T-helper 1 cell treated with Interleukin-12 subunit alpha and Interleukin-12 subunit beta and Interleukin-4 antibody, amounts not matched to agents 30 μg/mL and 1 μg/mL, for 36 hours (primary cell): ENCODE data around the gene HIP1.
A peak's percentile ranks its signal among the peaks of the same experiment; 100 is the strongest.
"Not testable (repeated sequence)": the region's sequence is repeated elsewhere in the genome, so short reads cannot be mapped to it uniquely, and the experiment has no call there.

ENCODE experiments used
- H3K27ac Mint-ChIP-seq: one replicate; pipeline ENCODE4 v1.8.0; 2021; ENCODE audit warnings: mild to moderate bottlenecking, mixed read lengths
- H3K27me3 Mint-ChIP-seq: one replicate; pipeline ENCODE4 v1.8.0; 2021; ENCODE audit warnings: low read depth, mixed read lengths
- H3K36me3 Mint-ChIP-seq: one replicate; pipeline ENCODE4 v1.8.0; 2021; ENCODE audit warnings: low read depth, mixed read lengths
- H3K4me1 Mint-ChIP-seq: one replicate; pipeline ENCODE4 v1.8.0; 2021; ENCODE audit warnings: low read depth, mixed read lengths
- H3K4me3 Mint-ChIP-seq: one replicate; pipeline ENCODE4 v1.8.0; 2021; ENCODE audit warnings: mild to moderate bottlenecking, moderate library complexity, mixed read lengths
- H3K9me3 Mint-ChIP-seq: one replicate; pipeline ENCODE4 v1.8.0; 2021; ENCODE audit warnings: mixed read lengths

Gene HIP1

DNA sequence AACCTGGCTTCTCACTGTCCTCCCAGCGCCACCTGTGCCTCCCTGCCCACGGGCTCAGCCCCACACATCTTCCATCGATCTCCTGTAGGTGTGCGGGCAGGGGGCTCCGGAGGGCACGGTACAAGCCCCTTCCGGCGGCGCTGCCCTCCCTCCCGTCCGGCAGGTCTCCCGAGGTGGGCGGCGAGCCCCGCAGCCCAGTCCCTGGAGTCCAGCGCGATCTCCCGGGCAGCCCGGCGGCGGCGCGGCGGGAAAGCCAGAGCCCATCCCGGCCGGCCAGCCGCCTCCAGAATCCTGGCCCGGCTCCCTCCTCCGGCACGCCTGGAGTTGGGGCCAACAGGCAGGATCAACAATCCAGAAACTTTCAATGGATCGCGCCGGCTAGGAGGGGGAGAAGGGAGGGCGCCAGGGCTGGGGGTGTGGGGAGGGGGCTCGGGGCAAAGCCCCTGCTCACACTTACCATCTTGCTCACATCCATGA lies 100.1 kb downstream of the HIP1 start:
- peaks cover 1% of the 10 kb centered on the region for H3K36me3 Mint-ChIP-seq
- H3K27ac Mint-ChIP-seq = no peak overlapping the region
- H3K4me1 Mint-ChIP-seq = peaks cover 2% of the 10 kb centered on the region
- no peak overlapping the region for H3K4me3 Mint-ChIP-seq
- H3K27me3 Mint-ChIP-seq = peaks cover 42% of the 10 kb centered on the region
- H3K9me3 Mint-ChIP-seq = no peaks in the 10 kb centered on the region

DNA sequence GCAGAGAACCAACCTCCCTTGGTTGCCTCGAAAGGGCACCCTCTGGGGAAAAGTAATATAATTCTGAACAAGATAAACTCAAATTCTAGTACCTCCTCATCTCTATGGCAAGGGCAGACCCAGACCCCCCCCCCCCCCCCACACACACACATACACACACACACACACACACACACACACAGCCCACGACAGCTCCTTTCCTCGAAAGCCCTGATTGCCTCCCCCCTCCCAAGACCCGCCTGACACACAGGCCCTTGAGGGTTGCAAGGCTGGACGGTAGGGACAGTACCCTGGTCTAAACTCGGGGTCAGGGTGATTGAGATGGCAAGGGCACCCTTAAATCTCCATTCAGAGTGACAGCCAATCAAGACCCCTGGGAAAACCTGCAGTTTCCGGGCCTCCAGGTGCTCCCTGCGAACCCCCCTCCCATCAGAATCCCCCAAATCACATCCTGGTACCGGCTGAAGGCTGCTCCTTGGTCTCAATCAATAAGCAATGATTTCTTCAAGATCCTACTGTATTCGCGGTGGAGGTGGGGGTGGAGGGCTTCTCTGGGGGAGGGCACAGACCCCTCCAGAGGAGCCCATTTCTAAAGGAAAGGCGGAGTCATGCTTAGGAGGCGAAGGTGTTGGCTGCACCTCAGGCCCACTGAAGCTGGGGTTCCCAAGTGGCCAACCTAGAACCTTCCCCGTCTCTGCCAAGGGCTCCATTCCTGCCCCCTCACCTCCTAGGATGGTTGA lies 100.7 kb downstream of the HIP1 start:
- Mint-ChIP-seq H3K36me3 (peaks cover 1% of the 10 kb centered on the region), H3K27me3 (peaks cover 42% of the 10 kb centered on the region), H3K27ac (no peak overlapping the region), H3K4me3 (peak overlapping the region; percentile 7), H3K9me3 (no peaks in the 10 kb centered on the region), H3K4me1 (peaks cover 2% of the 10 kb centered on the region)

- H3K27me3 Mint-ChIP-seq = peaks cover 36% of the 10 kb centered on the region
- no peak overlapping the region for H3K27ac Mint-ChIP-seq
- H3K36me3 Mint-ChIP-seq = peaks cover 1% of the 10 kb centered on the region
- peaks cover 2% of the 10 kb centered on the region for H3K4me1 Mint-ChIP-seq
- H3K4me3 Mint-ChIP-seq = no peak overlapping the region
- H3K9me3 Mint-ChIP-seq = no peaks in the 10 kb centered on the region
These were observed 103.7 kb downstream of the HIP1 start for GRCh38 chr7:75635036-75635435.

DNA sequence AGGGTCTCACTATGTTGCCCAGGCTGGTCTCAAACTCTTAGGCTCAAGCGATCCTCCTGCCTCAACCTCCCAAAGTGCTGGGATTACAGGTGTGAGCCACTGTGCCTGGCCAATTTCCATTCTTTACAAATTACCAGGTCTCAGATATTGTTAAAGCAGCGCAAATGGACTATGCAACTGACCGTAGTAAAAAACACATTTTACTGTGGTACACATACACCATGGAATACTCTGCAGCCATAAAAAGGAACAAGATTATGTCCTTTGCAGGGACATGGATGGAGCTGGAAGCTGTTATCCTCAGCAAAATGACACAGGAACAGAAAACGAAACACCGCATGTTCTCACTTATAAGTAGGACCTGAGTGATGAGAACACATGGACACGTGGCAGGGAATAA lies 106.2 kb downstream of the HIP1 start:
- H3K4me1 Mint-ChIP-seq, H3K36me3 Mint-ChIP-seq, H3K27ac Mint-ChIP-seq, H3K4me3 Mint-ChIP-seq: not testable (repeated sequence)
- Mint-ChIP-seq H3K9me3 (peaks cover 10% of the 10 kb centered on the region), H3K27me3 (peaks cover 18% of the 10 kb centered on the region)

DNA sequence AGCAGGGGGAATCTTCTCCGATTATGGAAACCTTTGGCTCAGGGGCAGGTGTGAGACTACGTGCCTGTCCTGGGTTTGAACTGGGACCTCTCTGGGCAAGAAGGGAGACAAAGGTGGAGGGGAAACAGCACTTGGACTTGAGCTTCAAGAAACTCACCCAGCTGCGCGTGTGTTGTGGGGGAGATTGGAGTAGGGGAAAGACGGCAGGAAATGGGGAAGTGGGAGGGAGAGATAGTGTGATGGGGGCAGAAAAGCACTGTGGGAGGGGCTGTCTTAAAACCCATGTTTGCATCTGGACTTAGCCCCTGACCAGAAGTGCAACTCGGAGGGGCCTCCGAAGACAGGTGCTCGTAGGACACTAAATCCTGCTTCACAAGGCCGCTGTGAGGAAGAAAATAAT lies 107.0 kb downstream of the HIP1 start:
- Mint-ChIP-seq H3K9me3 (peaks cover 14% of the 10 kb centered on the region), H3K36me3 (no peaks in the 10 kb centered on the region), H3K4me1 (no peaks in the 10 kb centered on the region), H3K27ac (no peak overlapping the region), H3K27me3 (peaks cover 11% of the 10 kb centered on the region), H3K4me3 (no peak overlapping the region)

GRCh38 chr7:75630549-75630948 lies 108.2 kb downstream of the HIP1 start:
- H3K27ac Mint-ChIP-seq = no peak overlapping the region
- peaks cover 11% of the 10 kb centered on the region for H3K27me3 Mint-ChIP-seq
- H3K4me3 Mint-ChIP-seq = no peak overlapping the region
- H3K9me3 Mint-ChIP-seq = peaks cover 16% of the 10 kb centered on the region
- no peaks in the 10 kb centered on the region for H3K4me1 Mint-ChIP-seq
- no peaks in the 10 kb centered on the region for H3K36me3 Mint-ChIP-seq

DNA sequence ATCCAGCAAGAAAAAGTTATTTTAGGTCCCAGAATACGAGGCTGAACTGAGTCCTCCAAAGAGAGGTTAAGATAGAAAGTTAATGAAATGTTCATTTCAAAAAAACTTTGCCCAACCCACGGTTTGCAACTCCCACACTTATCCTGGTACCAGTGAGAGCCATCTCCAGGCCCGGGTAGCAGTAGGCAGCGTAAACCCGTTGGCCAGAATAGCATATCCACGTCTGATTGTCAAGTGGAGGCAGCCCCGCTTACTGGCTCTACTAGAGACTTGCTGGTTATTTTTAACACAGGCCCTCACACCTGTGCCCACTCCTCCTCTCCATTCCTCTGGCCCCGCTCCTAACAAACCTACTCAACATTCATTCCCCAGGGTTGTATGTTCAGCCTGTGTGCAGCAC lies 109.7 kb downstream of the HIP1 start:
- H3K9me3 Mint-ChIP-seq = peaks cover 16% of the 10 kb centered on the region
- H3K4me1 Mint-ChIP-seq = no peaks in the 10 kb centered on the region
- H3K4me3 Mint-ChIP-seq = no peak overlapping the region
- no peak overlapping the region for H3K27ac Mint-ChIP-seq
- H3K36me3 Mint-ChIP-seq = no peaks in the 10 kb centered on the region
- H3K27me3 Mint-ChIP-seq = peaks cover 8% of the 10 kb centered on the region

- peaks cover 16% of the 10 kb centered on the region for H3K9me3 Mint-ChIP-seq
- no peak overlapping the region for H3K27ac Mint-ChIP-seq
- peaks cover 8% of the 10 kb centered on the region for H3K27me3 Mint-ChIP-seq
- H3K36me3 Mint-ChIP-seq = no peaks in the 10 kb centered on the region
- no peaks in the 10 kb centered on the region for H3K4me1 Mint-ChIP-seq
- no peak overlapping the region for H3K4me3 Mint-ChIP-seq
These were observed 110.7 kb downstream of the HIP1 start for GRCh38 chr7:75628055-75628454.

- Mint-ChIP-seq H3K9me3 (peaks cover 16% of the 10 kb centered on the region), H3K27ac (no peak overlapping the region), H3K36me3 (no peaks in the 10 kb centered on the region), H3K4me3 (no peak overlapping the region), H3K4me1 (no peaks in the 10 kb centered on the region), H3K27me3 (peaks cover 5% of the 10 kb centered on the region)
These were observed 111.8 kb downstream of the HIP1 start for GRCh38 chr7:75626954-75627353.

DNA sequence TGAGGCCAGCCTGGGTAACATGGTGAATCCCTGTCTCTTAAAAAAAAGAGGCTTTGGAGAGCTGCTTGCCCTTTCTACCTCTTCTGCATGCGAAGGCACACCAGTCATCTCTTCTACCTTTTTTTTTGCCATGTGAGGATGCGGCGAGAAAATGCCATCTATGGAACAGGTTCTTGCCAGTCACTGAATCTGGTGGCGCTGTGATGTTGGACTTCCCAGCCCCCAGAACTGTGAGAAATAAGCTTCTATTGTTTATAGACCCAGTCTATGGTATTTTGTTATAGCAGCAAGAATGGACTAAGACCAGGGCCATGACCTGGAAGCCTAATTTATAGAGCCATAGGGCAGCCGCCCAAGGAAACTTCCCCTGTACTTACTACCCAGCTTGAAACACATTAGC lies 112.9 kb downstream of the HIP1 start:
- Mint-ChIP-seq H3K4me1 (no peaks in the 10 kb centered on the region), H3K36me3 (no peaks in the 10 kb centered on the region), H3K9me3 (peaks cover 16% of the 10 kb centered on the region), H3K27me3 (no peaks in the 10 kb centered on the region), H3K27ac (no peak overlapping the region), H3K4me3 (no peak overlapping the region)

GRCh38 chr7:75624134-75624832 lies 114.5 kb downstream of the HIP1 start:
- peaks cover 15% of the 10 kb centered on the region for H3K9me3 Mint-ChIP-seq
- no peak overlapping the region for H3K4me3 Mint-ChIP-seq
- no peaks in the 10 kb centered on the region for H3K27me3 Mint-ChIP-seq
- no peaks in the 10 kb centered on the region for H3K4me1 Mint-ChIP-seq
- H3K27ac Mint-ChIP-seq = no peak overlapping the region
- no peaks in the 10 kb centered on the region for H3K36me3 Mint-ChIP-seq

GRCh38 chr7:75623390-75624133 lies 115.2 kb downstream of the HIP1 start:
- H3K9me3 Mint-ChIP-seq = peaks cover 12% of the 10 kb centered on the region
- no peaks in the 10 kb centered on the region for H3K4me1 Mint-ChIP-seq
- no peaks in the 10 kb centered on the region for H3K27me3 Mint-ChIP-seq
- H3K4me3 Mint-ChIP-seq = no peak overlapping the region
- no peaks in the 10 kb centered on the region for H3K36me3 Mint-ChIP-seq
- peak overlapping the region; percentile 24 for H3K27ac Mint-ChIP-seq

DNA sequence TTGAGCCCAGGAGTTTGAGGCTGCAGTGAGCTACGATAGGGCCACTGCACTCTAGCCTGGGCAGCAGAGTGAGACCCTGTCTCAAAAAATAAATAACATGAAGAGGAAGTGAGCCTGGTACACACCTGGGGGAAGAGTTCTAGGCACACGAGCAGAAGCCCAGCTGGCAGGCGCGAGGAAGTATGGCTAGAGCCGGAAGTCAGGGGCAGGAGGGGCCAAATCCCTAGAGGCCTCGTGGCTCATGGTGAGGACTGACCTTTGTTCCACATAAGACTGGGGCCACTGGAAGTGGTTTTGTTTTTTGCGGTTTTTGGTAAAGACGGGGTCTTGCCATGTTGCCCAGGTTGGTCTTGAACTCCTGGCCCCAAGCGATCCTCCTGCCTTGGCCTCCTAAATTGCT lies 117.6 kb downstream of the HIP1 start:
- H3K9me3 Mint-ChIP-seq = peaks cover 2% of the 10 kb centered on the region
- H3K4me3 Mint-ChIP-seq = no peak overlapping the region
- no peaks in the 10 kb centered on the region for H3K36me3 Mint-ChIP-seq
- no peak overlapping the region for H3K27ac Mint-ChIP-seq
- peaks cover 9% of the 10 kb centered on the region for H3K4me1 Mint-ChIP-seq
- H3K27me3 Mint-ChIP-seq = no peaks in the 10 kb centered on the region

GRCh38 chr7:75619636-75620035 lies 119.1 kb downstream of the HIP1 start:
- H3K27ac Mint-ChIP-seq = no peak overlapping the region

More at GRCh38 chr7:75619636-75620035, 119.1 kb downstream of the HIP1 start:
- H3K36me3 Mint-ChIP-seq = no peaks in the 10 kb centered on the region
- H3K9me3 Mint-ChIP-seq = no peaks in the 10 kb centered on the region
- H3K4me3 Mint-ChIP-seq = no peak overlapping the region
- peaks cover 9% of the 10 kb centered on the region for H3K4me1 Mint-ChIP-seq
- no peaks in the 10 kb centered on the region for H3K27me3 Mint-ChIP-seq
